SH-SY5Y (cell line): ENCODE results near the gene TNMD.

Source experiments
- GATA2 ChIP-seq: IDR thresholded peaks from 2 replicates; pipeline ENCODE4 v1.6.1; 2011; ENCODE audit warnings: mild to moderate bottlenecking, low read depth, low read length
- GATA3 ChIP-seq: IDR thresholded peaks from 2 replicates; pipeline ENCODE4 v1.6.1; 2011; ENCODE audit warnings: low read depth, mild to moderate bottlenecking, low read length, moderate library complexity

- TF ChIP-seq GATA2 (no peak), GATA3 (no peak)
These were observed 62.4 kb downstream of the TNMD start for GRCh38 chrX:100647095-100647494.
